G401 (cell line): Measurements from ENCODE around the gene SPATA33. TPM values are rescaled to one million over a fixed set of nuclear protein-coding genes. Genes with fewer than 3 reads are reported as not detected.
"Not testable (repeated sequence)": the region's sequence is repeated elsewhere in the genome, so short reads cannot be mapped to it uniquely, and the experiment has no call there.

Experiments used
- DNase-seq: peaks from one replicate; pipeline ENCODE4 v3.0.0-alpha.2; 2015; ENCODE audit warnings: low spot score
- in situ Hi-C: cut with HindIII; loops from 2 replicates; pipeline ENCODE4 v1.10.0; 2016; ENCODE audit warnings: low sequenced_read_pairs, mixed read lengths
- total RNA-seq: library from RNA; depleted of rRNA; stranded (reverse); fragments of >200 nt; shearing (Covaris generic); gene quantifications from 2 replicates; pipeline ENCODE4 v1.2.3, GENCODE V29; 2014

SPATA33 gene
- total RNA-seq, 1 experiment from 2014 or later: 7.3 TPM

GRCh38 chr16:89656435-89657121, 1.1 kb upstream of the SPATA33 start:
- in situ Hi-C loops: no loop called here
- DNase-seq: no peak

- no peak for DNase-seq
Measured at GRCh38 chr16:89658221-89658879, 714 bp downstream of the SPATA33 start.

GRCh38 chr16:89660146-89660545, 2.5 kb downstream of the SPATA33 start:
- DNase-seq: no peak
- in situ Hi-C loops: no loop called here

More at GRCh38 chr16:89658221-89658879, 714 bp downstream of the SPATA33 start:
- in situ Hi-C loops: no loop called here

- in situ Hi-C loops: no loop called here
Measured at GRCh38 chr16:89661215-89661614, 3.6 kb downstream of the SPATA33 start.

GRCh38 chr16:89664238-89664637, 6.6 kb downstream of the SPATA33 start:
- DNase-seq, in situ Hi-C loops: not testable (repeated sequence)

More at GRCh38 chr16:89661215-89661614, 3.6 kb downstream of the SPATA33 start:
- no peak for DNase-seq

GRCh38 chr16:89667000-89667399, 9.4 kb downstream of the SPATA33 start:
- in situ Hi-C loops: not testable (repeated sequence)
- DNase-seq: peak; percentile 40

GRCh38 chr16:89667633-89668032, 10.0 kb downstream of the SPATA33 start:
- in situ Hi-C loops: no loop called here

GRCh38 chr16:89668790-89669158, 11.1 kb downstream of the SPATA33 start:
- no peak for DNase-seq
- in situ Hi-C loops: no loop called here

More at GRCh38 chr16:89667633-89668032, 10.0 kb downstream of the SPATA33 start:
- DNase-seq: no peak

GRCh38 chr16:89669755-89670154, 12.1 kb downstream of the SPATA33 start:
- DNase-seq: no peak
- in situ Hi-C loops: no loop called here

GRCh38 chr16:89670496-89671431, 13.1 kb downstream of the SPATA33 start:
- no peak for DNase-seq
- in situ Hi-C loops: no loop called here

- DNase-seq, in situ Hi-C loops: not testable (repeated sequence)
Measured at GRCh38 chr16:89671565-89671964, 13.9 kb downstream of the SPATA33 start.

GRCh38 chr16:89672177-89672941, 14.7 kb downstream of the SPATA33 start:
- in situ Hi-C loops: no loop called here
- DNase-seq: no peak

- in situ Hi-C loops: no loop called here
- no peak for DNase-seq
Measured at GRCh38 chr16:89678258-89678657, 20.6 kb downstream of the SPATA33 start.

- in situ Hi-C loops: no loop called here
- DNase-seq: no peak
Measured at GRCh38 chr16:89685916-89686315, 28.3 kb downstream of the SPATA33 start.

- peak; percentile 86 for DNase-seq
- in situ Hi-C loops: no loop called here
Measured at GRCh38 chr16:89686520-89687091, 29.0 kb downstream of the SPATA33 start, which contains the start of gene CDK10. Gene CDK10, plus strand, starts transcription at chr16:89686689. Its CDS starts 22 bp downstream, at chr16:89686711.

GRCh38 chr16:89687092-89687940, 29.7 kb downstream of the SPATA33 start:
- DNase-seq: no peak
- in situ Hi-C loops: no loop called here

GRCh38 chr16:89688395-89688794, 30.8 kb downstream of the SPATA33 start:
- in situ Hi-C loops: no loop called here
- no peak for DNase-seq

- DNase-seq: no peak
- in situ Hi-C loops: no loop called here
Measured at GRCh38 chr16:89689142-89689541, 31.5 kb downstream of the SPATA33 start.
